Measurements from ENCODE around the gene DAAM2. TPM values are rescaled to one million over a fixed set of nuclear protein-coding genes. Genes with fewer than 3 reads are reported as not detected.

The DAAM2 gene
- total and polyA plus RNA-seq, 5 experiments from 2014 or later = not detected

Other genes with a start within 250 kb of the DAAM2 start
- gene KIF6, start 67.0 kb upstream of the DAAM2 start, total RNA-seq = not detected
- under 1 TPM in 1 of 3 donors, not detected in 2; 0.39 TPM for gene KIF6, start 67.0 kb upstream of the DAAM2 start, polyA plus RNA-seq
- gene MOCS1, start 142.1 kb downstream of the DAAM2 start, total RNA-seq = 1 to 10 TPM; 3.1 to 3.4 TPM
- 1 to 10 TPM in 2 of 3 donors, under 1 TPM in 1; 0.92 to 2.2 (median 1.6) TPM for gene MOCS1, start 142.1 kb downstream of the DAAM2 start, polyA plus RNA-seq